Measurements from ENCODE around the gene GMDS. TPM values are rescaled to one million over a fixed set of nuclear protein-coding genes. Genes with fewer than 3 reads are reported as not detected.
"Not testable (repeated sequence)": the region's sequence is repeated elsewhere in the genome, so short reads cannot be mapped to it uniquely, and the experiment has no call there.

GMDS gene
- total RNA-seq, 1 donor from 2014 or later: 30.1 TPM

DNA sequence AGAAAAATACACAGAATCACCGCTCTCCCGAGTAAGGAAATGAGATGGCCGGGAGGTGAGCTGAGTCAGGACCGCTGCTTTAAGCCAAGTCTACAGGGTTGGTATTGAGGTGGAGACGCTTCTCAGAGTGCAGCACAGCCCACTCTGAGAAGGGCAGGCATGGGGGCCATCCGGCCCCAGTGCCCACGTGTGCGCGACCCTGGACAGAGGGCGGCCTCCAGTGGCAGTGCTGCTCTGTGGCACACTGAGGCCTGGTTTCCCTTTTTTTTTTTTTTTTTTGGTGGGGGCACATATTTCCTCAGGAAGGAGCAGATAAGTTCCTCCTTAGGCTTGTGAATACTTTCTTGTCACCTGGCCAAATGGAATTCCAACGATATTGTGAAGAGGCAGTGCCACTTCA, 546.9 kb downstream of the GMDS start:
- CTCF ChIA-PET: no interaction called here
- intact Hi-C loops (cut with micrococcal nuclease): no loop called here
- Mint-ChIP-seq H3K27ac (no peak overlapping the region), H3K9me3 (no peaks in the 10 kb centered on the region), H3K27me3 (no peaks in the 10 kb centered on the region), H3K4me3 (no peak overlapping the region), H3K36me3 (ENCODE audit: low read depth) (no peaks in the 10 kb centered on the region), H3K4me1 (no peaks in the 10 kb centered on the region)
- ATAC-seq (ENCODE audit: low read depth): no peak
- no peak for DNase-seq
- TF ChIP-seq, protein P1, sequence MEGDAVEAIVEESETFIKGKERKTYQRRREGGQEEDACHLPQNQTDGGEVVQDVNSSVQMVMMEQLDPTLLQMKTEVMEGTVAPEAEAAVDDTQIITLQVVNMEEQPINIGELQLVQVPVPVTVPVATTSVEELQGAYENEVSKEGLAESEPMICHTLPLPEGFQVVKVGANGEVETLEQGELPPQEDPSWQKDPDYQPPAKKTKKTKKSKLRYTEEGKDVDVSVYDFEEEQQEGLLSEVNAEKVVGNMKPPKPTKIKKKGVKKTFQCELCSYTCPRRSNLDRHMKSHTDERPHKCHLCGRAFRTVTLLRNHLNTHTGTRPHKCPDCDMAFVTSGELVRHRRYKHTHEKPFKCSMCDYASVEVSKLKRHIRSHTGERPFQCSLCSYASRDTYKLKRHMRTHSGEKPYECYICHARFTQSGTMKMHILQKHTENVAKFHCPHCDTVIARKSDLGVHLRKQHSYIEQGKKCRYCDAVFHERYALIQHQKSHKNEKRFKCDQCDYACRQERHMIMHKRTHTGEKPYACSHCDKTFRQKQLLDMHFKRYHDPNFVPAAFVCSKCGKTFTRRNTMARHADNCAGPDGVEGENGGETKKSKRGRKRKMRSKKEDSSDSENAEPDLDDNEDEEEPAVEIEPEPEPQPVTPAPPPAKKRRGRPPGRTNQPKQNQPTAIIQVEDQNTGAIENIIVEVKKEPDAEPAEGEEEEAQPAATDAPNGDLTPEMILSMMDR (IDR thresholded peaks at IDR 0.05): no peak
- POLR2A ChIA-PET: no interaction called here

- ChIA-PET CTCF (no interaction called here), POLR2A (no interaction called here)
- ATAC-seq (ENCODE audit: low read depth) (no peak), DNase-seq (no peak)
- intact Hi-C loops (cut with micrococcal nuclease): no loop called here
- Mint-ChIP-seq H3K4me3 (no peak overlapping the region), H3K27ac (no peak overlapping the region), H3K36me3 (ENCODE audit: low read depth) (no peaks in the 10 kb centered on the region), H3K4me1 (no peaks in the 10 kb centered on the region), H3K9me3 (no peaks in the 10 kb centered on the region), H3K27me3 (no peaks in the 10 kb centered on the region)
- TF ChIP-seq, protein P1 (IDR thresholded peaks at IDR 0.05): no peak
Measured at GRCh38 chr6:1697688-1698351, 547.6 kb downstream of the GMDS start.

- DNase-seq (no peak), ATAC-seq (ENCODE audit: low read depth) (no peak)
- ChIA-PET POLR2A (no interaction called here), CTCF (no interaction called here)
- Mint-ChIP-seq H3K36me3 (ENCODE audit: low read depth) (no peaks in the 10 kb centered on the region), H3K4me3 (no peak overlapping the region), H3K27me3 (no peaks in the 10 kb centered on the region), H3K9me3 (peaks cover 5% of the 10 kb centered on the region), H3K27ac (no peak overlapping the region), H3K4me1 (no peaks in the 10 kb centered on the region)
- TF ChIP-seq, protein P1 (IDR thresholded peaks at IDR 0.05): no peak
- intact Hi-C loops (cut with micrococcal nuclease): no loop called here
Measured at GRCh38 chr6:1696463-1696850, 548.9 kb downstream of the GMDS start.

GRCh38 chr6:1695546-1696462, 549.6 kb downstream of the GMDS start:
- intact Hi-C loops (cut with micrococcal nuclease): no loop called here
- ATAC-seq (ENCODE audit: low read depth): no peak
- peaks cover 5% of the 10 kb centered on the region for H3K9me3 Mint-ChIP-seq
- no peaks in the 10 kb centered on the region for H3K36me3 Mint-ChIP-seq (ENCODE audit: low read depth)
- H3K4me1 Mint-ChIP-seq: no peaks in the 10 kb centered on the region
- POLR2A ChIA-PET: no interaction called here
- DNase-seq: no peak
- no peaks in the 10 kb centered on the region for H3K27me3 Mint-ChIP-seq
- CTCF ChIA-PET: no interaction called here
- TF ChIP-seq, protein P1 (IDR thresholded peaks at IDR 0.05): no peak
- H3K4me3 Mint-ChIP-seq: no peak overlapping the region
- no peak overlapping the region for H3K27ac Mint-ChIP-seq

DNA sequence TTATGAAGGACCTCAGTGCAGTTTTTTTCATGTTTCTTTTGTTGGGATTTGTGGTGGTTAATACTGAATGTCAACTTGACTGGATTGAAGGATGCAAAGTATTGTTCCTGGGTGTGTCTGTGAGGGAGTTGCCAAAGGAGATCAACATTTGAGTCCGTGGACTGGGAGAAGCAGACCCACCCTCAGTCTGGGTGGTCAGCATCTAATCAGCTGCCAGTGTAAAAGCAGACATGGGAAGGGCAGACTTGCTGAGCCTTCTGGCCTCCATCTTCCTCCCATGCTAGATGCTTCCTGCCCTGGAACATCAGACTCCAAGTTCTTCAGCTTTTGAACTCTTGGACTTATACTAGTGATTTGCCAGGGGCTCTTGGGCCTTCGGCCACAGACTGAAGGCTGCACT, 553.6 kb downstream of the GMDS start:
- CTCF ChIA-PET; intact Hi-C loops (cut with micrococcal nuclease); H3K27ac Mint-ChIP-seq; H3K9me3 Mint-ChIP-seq; H3K4me3 Mint-ChIP-seq; ATAC-seq (ENCODE audit: low read depth); DNase-seq; POLR2A ChIA-PET; H3K4me1 Mint-ChIP-seq; H3K27me3 Mint-ChIP-seq; H3K36me3 Mint-ChIP-seq (ENCODE audit: low read depth): not testable (repeated sequence)

- H3K9me3 Mint-ChIP-seq; POLR2A ChIA-PET; intact Hi-C loops (cut with micrococcal nuclease); H3K27me3 Mint-ChIP-seq; ATAC-seq (ENCODE audit: low read depth); H3K4me1 Mint-ChIP-seq; H3K4me3 Mint-ChIP-seq; H3K27ac Mint-ChIP-seq; DNase-seq; CTCF ChIA-PET; H3K36me3 Mint-ChIP-seq (ENCODE audit: low read depth): not testable (repeated sequence)
Measured at GRCh38 chr6:1690656-1691055, 554.7 kb downstream of the GMDS start.
